ENCODE results near the gene MED13.

DNA sequence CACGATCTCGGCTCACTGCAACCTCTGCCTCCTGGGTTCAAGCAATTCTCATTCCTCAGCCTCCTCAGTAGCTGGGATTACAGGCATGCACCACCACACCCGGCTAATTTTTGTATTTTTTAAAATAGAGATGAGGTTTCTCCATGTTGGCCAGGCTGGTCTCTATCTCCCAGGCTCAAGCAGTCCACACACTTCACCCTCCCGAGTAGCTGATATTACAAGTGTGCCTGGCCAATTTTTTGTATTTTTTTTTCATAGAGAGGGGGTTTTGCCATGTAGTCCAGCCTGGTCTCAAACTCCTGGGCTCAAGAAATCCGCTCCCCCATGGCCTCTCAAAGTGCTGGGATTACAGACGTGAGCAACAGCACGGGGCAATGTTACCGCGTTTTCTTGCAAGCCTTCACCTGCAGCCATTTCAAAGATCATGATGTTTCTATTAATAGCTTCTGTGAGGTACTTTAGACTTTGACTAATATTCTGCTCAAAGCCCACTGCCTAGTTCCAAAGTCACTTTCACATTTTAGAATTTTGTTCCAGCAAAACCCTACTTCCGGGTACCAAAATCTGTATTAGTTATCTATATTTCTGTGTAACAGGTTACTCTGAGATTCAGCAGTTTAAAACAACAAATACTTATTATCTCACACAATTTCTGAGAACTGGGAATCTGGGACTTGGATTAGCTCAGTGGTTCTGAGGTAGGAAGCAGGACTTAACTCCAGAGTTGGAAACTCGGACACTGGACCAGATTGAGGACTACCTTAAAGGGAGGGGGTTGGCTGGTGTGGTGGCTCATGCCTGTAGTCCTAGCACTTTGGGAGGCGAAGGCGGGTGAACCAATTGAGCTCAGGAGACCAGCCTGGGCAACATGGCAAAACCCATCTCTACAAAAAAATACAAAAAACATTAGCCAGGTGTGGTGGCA, 12.0 kb upstream of the MED13 start:
- TF ChIP-seq NCOA1 (IDR thresholded peaks at IDR 0.05; ENCODE audit: low read depth) (no peak), HDGF (IDR thresholded peaks at IDR 0.05) (no peak), KLF6 (CRISPR knock-in tag; IDR thresholded peaks at IDR 0.05; ENCODE audit: borderline replicate concordance) (no peak), BCOR (IDR thresholded peaks at IDR 0.05) (no peak)
- TF ChIP-seq, protein P1, sequence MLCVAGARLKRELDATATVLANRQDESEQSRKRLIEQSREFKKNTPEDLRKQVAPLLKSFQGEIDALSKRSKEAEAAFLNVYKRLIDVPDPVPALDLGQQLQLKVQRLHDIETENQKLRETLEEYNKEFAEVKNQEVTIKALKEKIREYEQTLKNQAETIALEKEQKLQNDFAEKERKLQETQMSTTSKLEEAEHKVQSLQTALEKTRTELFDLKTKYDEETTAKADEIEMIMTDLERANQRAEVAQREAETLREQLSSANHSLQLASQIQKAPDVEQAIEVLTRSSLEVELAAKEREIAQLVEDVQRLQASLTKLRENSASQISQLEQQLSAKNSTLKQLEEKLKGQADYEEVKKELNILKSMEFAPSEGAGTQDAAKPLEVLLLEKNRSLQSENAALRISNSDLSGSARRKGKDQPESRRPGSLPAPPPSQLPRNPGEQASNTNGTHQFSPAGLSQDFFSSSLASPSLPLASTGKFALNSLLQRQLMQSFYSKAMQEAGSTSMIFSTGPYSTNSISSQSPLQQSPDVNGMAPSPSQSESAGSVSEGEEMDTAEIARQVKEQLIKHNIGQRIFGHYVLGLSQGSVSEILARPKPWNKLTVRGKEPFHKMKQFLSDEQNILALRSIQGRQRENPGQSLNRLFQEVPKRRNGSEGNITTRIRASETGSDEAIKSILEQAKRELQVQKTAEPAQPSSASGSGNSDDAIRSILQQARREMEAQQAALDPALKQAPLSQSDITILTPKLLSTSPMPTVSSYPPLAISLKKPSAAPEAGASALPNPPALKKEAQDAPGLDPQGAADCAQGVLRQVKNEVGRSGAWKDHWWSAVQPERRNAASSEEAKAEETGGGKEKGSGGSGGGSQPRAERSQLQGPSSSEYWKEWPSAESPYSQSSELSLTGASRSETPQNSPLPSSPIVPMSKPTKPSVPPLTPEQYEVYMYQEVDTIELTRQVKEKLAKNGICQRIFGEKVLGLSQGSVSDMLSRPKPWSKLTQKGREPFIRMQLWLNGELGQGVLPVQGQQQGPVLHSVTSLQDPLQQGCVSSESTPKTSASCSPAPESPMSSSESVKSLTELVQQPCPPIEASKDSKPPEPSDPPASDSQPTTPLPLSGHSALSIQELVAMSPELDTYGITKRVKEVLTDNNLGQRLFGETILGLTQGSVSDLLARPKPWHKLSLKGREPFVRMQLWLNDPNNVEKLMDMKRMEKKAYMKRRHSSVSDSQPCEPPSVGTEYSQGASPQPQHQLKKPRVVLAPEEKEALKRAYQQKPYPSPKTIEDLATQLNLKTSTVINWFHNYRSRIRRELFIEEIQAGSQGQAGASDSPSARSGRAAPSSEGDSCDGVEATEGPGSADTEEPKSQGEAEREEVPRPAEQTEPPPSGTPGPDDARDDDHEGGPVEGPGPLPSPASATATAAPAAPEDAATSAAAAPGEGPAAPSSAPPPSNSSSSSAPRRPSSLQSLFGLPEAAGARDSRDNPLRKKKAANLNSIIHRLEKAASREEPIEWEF (CRISPR knock-in tag; IDR thresholded peaks at IDR 0.05) = no peak
- TF ChIP-seq, protein P2, sequence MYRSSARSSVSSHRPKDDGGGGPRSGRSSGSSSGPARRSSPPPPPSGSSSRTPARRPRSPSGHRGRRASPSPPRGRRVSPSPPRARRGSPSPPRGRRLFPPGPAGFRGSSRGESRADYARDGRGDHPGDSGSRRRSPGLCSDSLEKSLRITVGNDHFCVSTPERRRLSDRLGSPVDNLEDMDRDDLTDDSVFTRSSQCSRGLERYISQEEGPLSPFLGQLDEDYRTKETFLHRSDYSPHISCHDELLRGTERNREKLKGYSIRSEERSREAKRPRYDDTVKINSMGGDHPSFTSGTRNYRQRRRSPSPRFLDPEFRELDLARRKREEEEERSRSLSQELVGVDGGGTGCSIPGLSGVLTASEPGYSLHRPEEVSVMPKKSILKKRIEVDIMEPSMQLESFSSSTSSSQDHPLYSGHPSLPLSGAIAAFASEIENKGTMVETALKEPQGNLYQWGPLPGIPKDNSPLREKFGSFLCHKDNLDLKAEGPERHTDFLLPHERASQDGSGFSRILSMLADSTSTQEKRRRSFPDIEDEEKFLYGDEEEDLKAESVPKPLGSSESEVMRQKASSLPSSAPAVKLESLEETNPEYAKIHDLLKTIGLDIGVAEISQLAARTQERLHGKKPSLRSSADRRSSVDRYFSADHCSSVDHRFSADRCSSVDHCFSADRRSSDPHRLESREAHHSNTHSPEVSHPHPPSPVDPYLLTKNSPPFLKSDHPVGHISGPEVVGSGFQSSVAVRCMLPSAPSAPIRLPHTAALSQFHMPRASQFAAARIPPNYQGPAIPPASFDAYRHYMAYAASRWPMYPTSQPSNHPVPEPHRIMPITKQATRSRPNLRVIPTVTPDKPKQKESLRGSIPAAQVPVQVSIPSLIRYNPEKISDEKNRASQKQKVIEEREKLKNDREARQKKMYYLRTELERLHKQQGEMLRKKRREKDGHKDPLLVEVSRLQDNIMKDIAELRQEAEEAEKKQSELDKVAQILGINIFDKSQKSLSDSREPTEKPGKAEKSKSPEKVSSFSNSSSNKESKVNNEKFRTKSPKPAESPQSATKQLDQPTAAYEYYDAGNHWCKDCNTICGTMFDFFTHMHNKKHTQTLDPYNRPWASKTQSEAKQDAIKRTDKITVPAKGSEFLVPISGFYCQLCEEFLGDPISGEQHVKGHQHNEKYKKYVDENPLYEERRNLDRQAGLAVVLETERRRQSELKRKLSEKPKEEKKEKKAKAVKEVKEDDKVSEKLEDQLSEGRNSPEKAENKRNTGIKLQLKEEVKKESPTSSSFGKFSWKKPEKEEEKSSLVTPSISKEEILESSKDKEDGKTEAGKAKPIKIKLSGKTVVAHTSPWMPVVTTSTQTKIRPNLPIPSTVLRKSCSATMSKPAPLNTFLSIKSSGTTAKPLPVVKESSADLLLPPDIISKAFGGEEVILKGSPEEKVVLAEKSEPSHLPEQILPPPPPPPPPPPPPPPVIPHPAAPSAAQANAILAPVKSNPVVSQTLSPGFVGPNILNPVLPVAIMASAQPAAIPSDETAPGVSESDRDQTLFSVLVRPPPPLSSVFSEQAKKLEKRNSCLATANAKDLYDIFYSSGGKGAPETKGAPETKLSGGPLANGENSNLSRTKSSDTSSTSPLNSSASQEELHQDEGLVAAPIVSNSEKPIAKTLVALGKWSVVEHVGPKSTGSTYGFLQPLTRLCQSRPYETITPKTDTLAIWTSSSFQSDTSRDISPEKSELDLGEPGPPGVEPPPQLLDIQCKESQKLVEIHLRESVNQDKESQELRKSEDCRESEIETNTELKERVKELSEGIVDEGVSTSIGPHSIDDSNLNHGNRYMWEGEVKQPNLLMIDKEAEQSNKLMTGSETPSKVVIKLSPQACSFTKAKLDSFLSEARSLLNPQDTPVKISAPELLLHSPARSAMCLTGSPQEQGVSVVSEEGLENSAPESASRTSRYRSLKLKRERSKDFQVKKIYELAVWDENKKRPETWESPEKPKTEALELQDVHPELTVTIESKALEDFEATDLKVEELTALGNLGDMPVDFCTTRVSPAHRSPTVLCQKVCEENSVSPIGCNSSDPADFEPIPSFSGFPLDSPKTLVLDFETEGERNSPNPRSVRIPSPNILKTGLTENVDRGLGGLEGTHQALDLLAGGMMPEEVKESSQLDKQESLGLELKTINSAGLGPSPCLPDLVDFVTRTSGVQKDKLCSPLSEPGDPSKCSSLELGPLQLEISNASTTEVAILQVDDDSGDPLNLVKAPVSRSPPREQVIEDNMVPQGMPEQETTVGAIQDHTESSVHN (IDR thresholded peaks at IDR 0.05; ENCODE audit: borderline replicate concordance in 1 of 2, low read depth in 1 of 2) = no peak
